Measurements from ENCODE around the gene TBC1D2B.
"Not testable (repeated sequence)": the region's sequence is repeated elsewhere in the genome, so short reads cannot be mapped to it uniquely, and the experiment has no call there.

GRCh38 chr15:77953926-77954325 lies 123.6 kb downstream of the TBC1D2B start:
- not testable (repeated sequence) for TF ChIP-seq EZH2 (optimal IDR thresholded peaks at IDR 0.05; ENCODE audit: low read depth, low read length); CTCF (IDR thresholded peaks at IDR 0.05; ENCODE audit: low read length); EZH2phosphoT487 (IDR thresholded peaks at IDR 0.05; ENCODE audit: low read length)
